ENCODE results near the gene GNMT.

DNA sequence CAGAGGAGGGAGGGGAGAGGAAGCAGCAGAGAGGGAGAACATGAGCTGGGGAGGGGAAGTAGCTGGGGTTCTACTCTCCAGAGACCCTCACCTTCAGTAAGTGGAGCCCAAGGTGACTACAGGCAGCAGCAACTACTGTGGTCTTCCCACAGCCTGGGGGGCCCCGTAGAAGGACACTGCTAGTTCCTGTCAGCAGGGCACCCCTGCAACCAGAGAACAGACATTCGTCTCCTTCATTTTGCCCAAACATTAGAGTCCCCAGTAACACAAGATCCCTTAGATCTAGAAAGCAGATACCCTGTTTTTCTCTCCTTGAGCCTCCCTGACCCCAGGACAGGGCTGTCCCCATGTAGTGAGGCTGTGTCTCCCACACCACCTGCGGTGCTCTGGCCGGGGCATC, 8.2 kb downstream of the GNMT start:
- TF ChIP-seq, protein P1, sequence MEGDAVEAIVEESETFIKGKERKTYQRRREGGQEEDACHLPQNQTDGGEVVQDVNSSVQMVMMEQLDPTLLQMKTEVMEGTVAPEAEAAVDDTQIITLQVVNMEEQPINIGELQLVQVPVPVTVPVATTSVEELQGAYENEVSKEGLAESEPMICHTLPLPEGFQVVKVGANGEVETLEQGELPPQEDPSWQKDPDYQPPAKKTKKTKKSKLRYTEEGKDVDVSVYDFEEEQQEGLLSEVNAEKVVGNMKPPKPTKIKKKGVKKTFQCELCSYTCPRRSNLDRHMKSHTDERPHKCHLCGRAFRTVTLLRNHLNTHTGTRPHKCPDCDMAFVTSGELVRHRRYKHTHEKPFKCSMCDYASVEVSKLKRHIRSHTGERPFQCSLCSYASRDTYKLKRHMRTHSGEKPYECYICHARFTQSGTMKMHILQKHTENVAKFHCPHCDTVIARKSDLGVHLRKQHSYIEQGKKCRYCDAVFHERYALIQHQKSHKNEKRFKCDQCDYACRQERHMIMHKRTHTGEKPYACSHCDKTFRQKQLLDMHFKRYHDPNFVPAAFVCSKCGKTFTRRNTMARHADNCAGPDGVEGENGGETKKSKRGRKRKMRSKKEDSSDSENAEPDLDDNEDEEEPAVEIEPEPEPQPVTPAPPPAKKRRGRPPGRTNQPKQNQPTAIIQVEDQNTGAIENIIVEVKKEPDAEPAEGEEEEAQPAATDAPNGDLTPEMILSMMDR (IDR thresholded peaks at IDR 0.05), result no peak
- no peak for TF ChIP-seq EP300 (IDR thresholded peaks at IDR 0.05)
- TF ChIP-seq POLR2A (IDR thresholded peaks at IDR 0.05), result no peak
